ENCODE measurements around the gene DPP4.

DPP4 gene

DNA sequence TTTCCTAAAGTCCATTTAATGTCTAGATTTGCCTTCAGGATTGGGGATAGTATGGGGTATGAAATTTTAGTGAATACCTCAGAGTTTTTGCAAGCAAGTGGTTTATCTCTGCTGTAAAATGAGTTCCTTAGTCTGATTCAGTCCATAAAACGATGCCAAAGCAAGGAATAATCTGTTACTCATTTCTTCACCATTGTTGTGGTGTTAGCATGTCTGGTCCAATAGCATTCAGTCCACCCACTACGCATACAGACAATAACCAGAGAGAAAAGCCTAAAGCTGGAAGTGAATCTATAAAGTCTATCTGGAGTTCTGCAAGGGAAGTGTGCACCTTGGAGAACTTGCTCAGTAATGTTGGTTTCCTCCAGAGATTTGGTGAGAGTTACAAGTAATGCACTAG is 12.9 kb upstream of the DPP4 start:
- peak; percentile 71 for DNase-seq (ENCODE audit: low read depth)
- H3K4me3 ChIP-seq (ENCODE audit: control insufficient read depth, low read depth, low read length): no peak overlapping the region
- TF ChIP-seq, protein P1, sequence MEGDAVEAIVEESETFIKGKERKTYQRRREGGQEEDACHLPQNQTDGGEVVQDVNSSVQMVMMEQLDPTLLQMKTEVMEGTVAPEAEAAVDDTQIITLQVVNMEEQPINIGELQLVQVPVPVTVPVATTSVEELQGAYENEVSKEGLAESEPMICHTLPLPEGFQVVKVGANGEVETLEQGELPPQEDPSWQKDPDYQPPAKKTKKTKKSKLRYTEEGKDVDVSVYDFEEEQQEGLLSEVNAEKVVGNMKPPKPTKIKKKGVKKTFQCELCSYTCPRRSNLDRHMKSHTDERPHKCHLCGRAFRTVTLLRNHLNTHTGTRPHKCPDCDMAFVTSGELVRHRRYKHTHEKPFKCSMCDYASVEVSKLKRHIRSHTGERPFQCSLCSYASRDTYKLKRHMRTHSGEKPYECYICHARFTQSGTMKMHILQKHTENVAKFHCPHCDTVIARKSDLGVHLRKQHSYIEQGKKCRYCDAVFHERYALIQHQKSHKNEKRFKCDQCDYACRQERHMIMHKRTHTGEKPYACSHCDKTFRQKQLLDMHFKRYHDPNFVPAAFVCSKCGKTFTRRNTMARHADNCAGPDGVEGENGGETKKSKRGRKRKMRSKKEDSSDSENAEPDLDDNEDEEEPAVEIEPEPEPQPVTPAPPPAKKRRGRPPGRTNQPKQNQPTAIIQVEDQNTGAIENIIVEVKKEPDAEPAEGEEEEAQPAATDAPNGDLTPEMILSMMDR (IDR thresholded peaks at IDR 0.05; ENCODE audit: control insufficient read depth, insufficient read depth, low read depth, low read length, missing control alignments): no peak

DNA sequence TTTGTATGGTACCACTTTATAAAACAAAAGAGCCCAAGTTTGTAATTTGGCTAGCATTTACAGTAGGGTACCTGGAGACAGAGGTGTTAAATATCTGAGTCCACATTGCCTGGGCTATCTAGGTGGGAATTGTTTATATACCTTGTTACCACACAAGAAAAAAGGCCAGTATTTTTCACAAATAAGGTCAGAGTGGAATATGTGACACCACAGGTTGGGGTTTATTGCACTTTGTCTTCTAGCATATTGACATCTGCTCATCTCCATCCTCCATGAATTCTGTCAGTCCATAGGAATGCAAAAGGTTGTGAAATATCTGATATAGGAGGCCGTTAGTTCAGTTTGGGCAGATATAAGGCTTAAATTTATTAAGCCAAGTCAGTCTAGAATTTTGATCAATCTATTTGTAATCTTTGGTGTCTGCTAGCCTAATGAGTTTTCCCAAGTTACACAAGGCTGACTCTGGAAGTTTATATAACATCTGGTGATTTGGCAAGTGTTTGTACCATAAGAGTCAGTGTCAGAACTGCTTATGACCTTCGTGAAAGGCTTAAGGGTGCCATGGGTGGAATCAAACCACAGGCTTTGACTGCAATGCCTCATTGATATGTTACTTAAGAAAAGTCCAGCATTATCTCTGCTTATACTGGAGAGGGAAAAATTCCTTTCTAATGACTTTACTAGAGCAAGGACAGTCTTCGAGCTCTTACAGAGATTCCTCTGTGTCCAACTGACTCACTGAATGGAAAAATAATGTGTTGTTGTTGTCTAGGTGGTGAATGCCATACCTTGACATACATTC is 11.3 kb upstream of the DPP4 start:
- TF ChIP-seq, protein P1 (IDR thresholded peaks at IDR 0.05; ENCODE audit: control insufficient read depth, insufficient read depth, low read depth, low read length, missing control alignments): no peak
- peak; percentile 97 for DNase-seq (ENCODE audit: low read depth)
- H3K4me3 ChIP-seq (ENCODE audit: control insufficient read depth, low read depth, low read length): no peak overlapping the region

DNA sequence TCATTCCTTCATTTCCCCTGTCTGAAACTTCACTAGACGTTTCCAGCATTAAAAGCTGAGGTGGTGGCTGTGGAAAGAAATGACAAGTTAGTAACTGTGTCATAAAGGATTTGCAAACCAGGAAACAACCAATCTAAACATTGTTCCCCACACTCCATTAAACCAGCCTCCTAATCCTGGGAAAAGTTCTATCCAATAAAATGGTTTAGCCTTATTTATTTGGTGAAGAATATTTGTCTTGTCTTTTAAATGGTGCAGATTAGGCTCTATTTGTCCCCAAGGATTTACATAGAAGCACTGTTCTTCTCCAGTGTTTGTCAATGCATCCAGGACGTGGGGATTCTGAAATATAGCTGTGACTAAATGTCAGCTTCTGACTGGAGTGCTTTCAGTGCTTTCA is 10.5 kb upstream of the DPP4 start:
- TF ChIP-seq, protein P1 (IDR thresholded peaks at IDR 0.05; ENCODE audit: control insufficient read depth, insufficient read depth, low read depth, low read length, missing control alignments): no peak
- H3K4me3 ChIP-seq (ENCODE audit: control insufficient read depth, low read depth, low read length): no peak overlapping the region
- DNase-seq (ENCODE audit: low read depth): no peak

DNA sequence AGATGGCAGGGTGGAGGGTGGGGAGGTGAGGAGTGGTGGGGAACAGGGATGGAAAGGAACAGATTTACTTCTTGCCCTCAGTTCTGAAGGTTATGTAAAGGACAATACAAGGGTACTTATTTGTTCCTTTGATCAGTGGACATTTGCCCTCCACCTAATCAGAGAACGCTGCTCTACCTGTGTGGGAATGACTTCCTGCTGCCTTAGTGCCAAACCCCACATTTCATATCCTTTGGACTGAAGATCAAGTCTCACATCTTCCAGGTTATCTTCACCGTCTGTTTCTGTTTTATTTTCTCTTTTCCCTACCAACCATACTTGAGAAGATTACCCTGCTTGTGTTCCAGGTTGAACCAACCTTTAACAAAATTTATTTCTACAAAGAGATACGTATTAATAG is 8.7 kb upstream of the DPP4 start:
- no peak overlapping the region for H3K4me3 ChIP-seq (ENCODE audit: control insufficient read depth, low read depth, low read length)
- TF ChIP-seq, protein P1 (IDR thresholded peaks at IDR 0.05; ENCODE audit: control insufficient read depth, insufficient read depth, low read depth, low read length, missing control alignments): no peak
- no peak for DNase-seq (ENCODE audit: low read depth)

DNA sequence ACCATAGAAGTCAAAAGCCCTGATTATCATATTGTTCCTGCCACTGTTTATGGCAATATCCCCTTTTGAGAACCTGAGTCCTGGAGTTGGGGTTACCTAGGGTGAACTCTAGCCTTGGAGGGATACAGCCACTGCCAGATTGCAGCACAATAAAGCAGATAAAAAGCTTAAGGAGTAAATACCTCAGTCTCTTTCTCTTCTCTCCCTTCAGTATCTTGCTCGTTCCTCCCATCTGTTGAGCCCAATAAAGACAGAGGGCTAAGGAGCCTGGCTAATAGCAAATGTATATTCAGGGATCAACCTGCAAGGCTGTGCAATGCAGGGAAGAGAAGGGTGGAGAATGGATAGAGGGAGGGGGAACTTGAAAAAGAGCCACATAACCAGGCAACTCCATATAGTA is 8.0 kb upstream of the DPP4 start:
- no peak for DNase-seq (ENCODE audit: low read depth)
- H3K4me3 ChIP-seq (ENCODE audit: control insufficient read depth, low read depth, low read length): no peak overlapping the region
- TF ChIP-seq, protein P1 (IDR thresholded peaks at IDR 0.05; ENCODE audit: control insufficient read depth, insufficient read depth, low read depth, low read length, missing control alignments): no peak

DNA sequence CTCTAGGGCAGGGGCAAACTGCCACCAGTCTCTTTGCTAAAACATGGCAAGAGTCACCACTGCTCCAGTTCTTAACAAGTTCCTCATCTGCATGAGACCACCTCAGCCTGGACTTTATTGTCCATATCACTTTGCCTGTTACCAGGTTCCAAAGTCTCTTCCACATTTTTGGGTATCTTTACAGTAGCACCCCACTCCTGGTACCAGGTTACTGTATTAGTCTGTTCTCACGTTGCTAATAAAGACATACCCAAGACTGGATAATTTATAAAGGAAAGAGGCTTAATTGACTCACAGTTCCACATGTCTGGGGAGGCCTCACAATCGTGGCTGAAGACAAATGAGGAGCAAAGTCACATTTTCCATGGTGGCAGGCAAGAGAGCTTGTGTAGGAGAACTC is 5.5 kb upstream of the DPP4 start:
- DNase-seq (ENCODE audit: low read depth): no peak
- no peak overlapping the region for H3K4me3 ChIP-seq (ENCODE audit: control insufficient read depth, low read depth, low read length)
- TF ChIP-seq, protein P1 (IDR thresholded peaks at IDR 0.05; ENCODE audit: control insufficient read depth, insufficient read depth, low read depth, low read length, missing control alignments): no peak

Data from AG09309 (cell line).